ENCODE data around the gene CNTN4. TPM values are rescaled to one million over a fixed set of nuclear protein-coding genes. Genes with fewer than 3 reads are reported as not detected.

Gene CNTN4
- total and polyA plus RNA-seq, 2 of the 8 experiments (the other 6 are each of a cell fraction or from before 2014, with no cell fraction given): 0.41 to 2.2 TPM

- Histone ChIP-seq H2AFZ (ENCODE audit: low read length) (no peak overlapping the region), H3K79me1 (ENCODE audit: low read depth, low read length) (no peaks in the 10 kb centered on the region), H3K27me3 (replicated peaks in 1 of 4; ENCODE audit: control insufficient read depth in 3 of 4, extremely low read depth in 1 of 4, insufficient read depth in 3 of 4, low read length in 3 of 4) (no peaks in the 10 kb centered on the region), H3K4me3 (ENCODE audit: extremely low read depth in 1 of 4, insufficient read depth in 2 of 4, low read depth in 3 of 4, low read length in 4 of 4) (no peak overlapping the region), H3K4me1 (replicated peaks in 1 of 4; ENCODE audit: control insufficient read depth in 3 of 4, insufficient read depth in 4 of 4, low read length in 3 of 4) (no peaks in the 10 kb centered on the region), H3K23me2 (ENCODE audit: low read depth, low read length) (no peaks in the 10 kb centered on the region), H4K91ac (replicated peaks; ENCODE audit: insufficient read length, low read length) (no peak overlapping the region), H3K36me3 (ENCODE audit: control insufficient read depth in 2 of 4, insufficient read depth in 4 of 4, low read length in 3 of 4) (no peaks in the 10 kb centered on the region), H3K9ac (replicated peaks in 1 of 4; ENCODE audit: extremely low read depth in 1 of 4, low read depth in 3 of 4, low read length in 3 of 4) (no peak overlapping the region), H4K8ac (ENCODE audit: extremely low read depth, insufficient read depth, low read length) (no peak overlapping the region), H2BK120ac (replicated peaks; ENCODE audit: low read depth, low read length) (no peak overlapping the region), H3K9me3 (ENCODE audit: insufficient read depth in 2 of 2, low read depth in 1 of 2, low read length in 1 of 2) (no peaks in the 10 kb centered on the region), H3K4ac (replicated peaks; ENCODE audit: insufficient read length, low read depth, low read length) (no peak overlapping the region), H3K23ac (ENCODE audit: insufficient read length) (no peak overlapping the region), H4K20me1 (replicated peaks in 1 of 2; ENCODE audit: control insufficient read depth in 1 of 2, insufficient read depth in 2 of 2, low read length in 2 of 2) (no peaks in the 10 kb centered on the region), H3K56ac (replicated peaks; ENCODE audit: insufficient read length, low read depth, low read length) (no peak overlapping the region), H3K14ac (ENCODE audit: insufficient read length) (no peak overlapping the region), H2BK5ac (ENCODE audit: low read depth, low read length) (no peak overlapping the region), H3K4me2 (ENCODE audit: insufficient read depth in 1 of 2, low read depth in 2 of 2, low read length in 2 of 2) (no peak overlapping the region), H3K27ac (ENCODE audit: low read depth, low read length) (no peak overlapping the region), H2BK20ac (ENCODE audit: low read length) (no peak overlapping the region), H4K5ac (ENCODE audit: insufficient read length, low read depth, low read length) (no peak overlapping the region), H2BK12ac (ENCODE audit: low read depth, low read length) (no peak overlapping the region), H2AK5ac (ENCODE audit: low read depth, low read length) (no peak overlapping the region), H3K18ac (ENCODE audit: extremely low read depth, low read length) (no peak overlapping the region), H3K79me2 (ENCODE audit: control insufficient read depth in 1 of 2, insufficient read depth in 2 of 2, low read length in 2 of 2) (no peaks in the 10 kb centered on the region), H2BK15ac (ENCODE audit: low read length) (no peak overlapping the region)
- POLR2A ChIA-PET (ENCODE audit: partially characterized antibody): no interaction called here
- FAIRE-seq: no peak
- TF ChIP-seq POLR2AphosphoS5 (IDR thresholded peaks at IDR 0.05; ENCODE audit: low read depth, low read length) (no peak), RXRA (IDR thresholded peaks at IDR 0.05; ENCODE audit: insufficient read depth, low read depth, low read length) (no peak)
- 90% methylated on average over 4 of the region's 4 CpGs; no CpG with 5 or more reads in 1 of the 2 experiments for WGBS, 2 experiments (ENCODE audit: extremely low coverage in 1 of 2, insufficient coverage in 1 of 2, insufficient read length in 1 of 2, insufficient replicate concordance in 2 of 2, low coverage in 1 of 2, low lambda C conversion rate in 2 of 2, missing lambda C conversion rate in 1 of 2)
- no peak for DNase-seq (ENCODE audit: low read depth in 1 of 2, low spot score in 2 of 2)
- CTCF ChIA-PET (ENCODE audit: partially characterized antibody): interaction anchor here (0.9 kb wide), 1 partner anchor 50 kb away, joined by 3 read pairs; no protein-coding TSS in a partner anchor
Observed at GRCh38 chr3:3089017-3089416, 990.4 kb downstream of the CNTN4 start.
